Measurements from ENCODE around the gene PIGU.
A peak's percentile ranks its signal among the peaks of the same experiment; 100 is the strongest.

- TF ChIP-seq, protein P1, sequence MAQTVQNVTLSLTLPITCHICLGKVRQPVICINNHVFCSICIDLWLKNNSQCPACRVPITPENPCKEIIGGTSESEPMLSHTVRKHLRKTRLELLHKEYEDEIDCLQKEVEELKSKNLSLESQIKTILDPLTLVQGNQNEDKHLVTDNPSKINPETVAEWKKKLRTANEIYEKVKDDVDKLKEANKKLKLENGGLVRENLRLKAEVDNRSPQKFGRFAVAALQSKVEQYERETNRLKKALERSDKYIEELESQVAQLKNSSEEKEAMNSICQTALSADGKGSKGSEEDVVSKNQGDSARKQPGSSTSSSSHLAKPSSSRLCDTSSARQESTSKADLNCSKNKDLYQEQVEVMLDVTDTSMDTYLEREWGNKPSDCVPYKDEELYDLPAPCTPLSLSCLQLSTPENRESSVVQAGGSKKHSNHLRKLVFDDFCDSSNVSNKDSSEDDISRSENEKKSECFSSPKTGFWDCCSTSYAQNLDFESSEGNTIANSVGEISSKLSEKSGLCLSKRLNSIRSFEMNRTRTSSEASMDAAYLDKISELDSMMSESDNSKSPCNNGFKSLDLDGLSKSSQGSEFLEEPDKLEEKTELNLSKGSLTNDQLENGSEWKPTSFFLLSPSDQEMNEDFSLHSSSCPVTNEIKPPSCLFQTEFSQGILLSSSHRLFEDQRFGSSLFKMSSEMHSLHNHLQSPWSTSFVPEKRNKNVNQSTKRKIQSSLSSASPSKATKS (CRISPR knock-in tag; IDR thresholded peaks at IDR 0.05) = no peak
- TF ChIP-seq TBP (optimal IDR thresholded peaks at IDR 0.05; ENCODE audit: low read depth, low read length) (no peak), ZNF263 (CRISPR knock-in tag; IDR thresholded peaks at IDR 0.05; ENCODE audit: borderline replicate concordance) (no peak), RFX1 (IDR thresholded peaks at IDR 0.05) (no peak), MXI1 (IDR thresholded peaks at IDR 0.05; ENCODE audit: low read depth, low read length) (no peak), SMAD4 (CRISPR knock-in tag; conservative IDR thresholded peaks at IDR 0.05) (no peak), PHB2 (IDR thresholded peaks at IDR 0.05; ENCODE audit: low read depth) (no peak), RBM39 (optimal IDR thresholded peaks at IDR 0.05; ENCODE audit: low read depth, low read length) (no peak), GATA2 (CRISPR knock-in tag; IDR thresholded peaks at IDR 0.05) (0 out of 2 replicates have a peak, but pooled peaks have one; percentile 25)
These were observed 138.2 kb downstream of the PIGU start for GRCh38 chr20:34538671-34539123.

Measured in K562 (cell line).